SK-N-SH (cell line): ENCODE results near the gene HIGD1B.

Source experiments
- CTCF ChIP-seq: fragments of 200-600 bp; sonication (generic); IDR thresholded peaks from 2 replicates; pipeline ENCODE4 v1.6.1; 2017; ENCODE audit warnings: antibody characterized with exemption, mild to moderate bottlenecking, moderate library complexity
- REST ChIP-seq: IDR thresholded peaks from 2 replicates; pipeline ENCODE4 v1.6.1; 2012; ENCODE audit warnings: mild to moderate bottlenecking, low read depth, low read length, moderate library complexity
- TF ChIP-seq, protein P1 (sequence below): IDR thresholded peaks from 2 replicates; pipeline ENCODE4 v1.4.0; 2012; ENCODE audit warnings: low read depth

DNA sequence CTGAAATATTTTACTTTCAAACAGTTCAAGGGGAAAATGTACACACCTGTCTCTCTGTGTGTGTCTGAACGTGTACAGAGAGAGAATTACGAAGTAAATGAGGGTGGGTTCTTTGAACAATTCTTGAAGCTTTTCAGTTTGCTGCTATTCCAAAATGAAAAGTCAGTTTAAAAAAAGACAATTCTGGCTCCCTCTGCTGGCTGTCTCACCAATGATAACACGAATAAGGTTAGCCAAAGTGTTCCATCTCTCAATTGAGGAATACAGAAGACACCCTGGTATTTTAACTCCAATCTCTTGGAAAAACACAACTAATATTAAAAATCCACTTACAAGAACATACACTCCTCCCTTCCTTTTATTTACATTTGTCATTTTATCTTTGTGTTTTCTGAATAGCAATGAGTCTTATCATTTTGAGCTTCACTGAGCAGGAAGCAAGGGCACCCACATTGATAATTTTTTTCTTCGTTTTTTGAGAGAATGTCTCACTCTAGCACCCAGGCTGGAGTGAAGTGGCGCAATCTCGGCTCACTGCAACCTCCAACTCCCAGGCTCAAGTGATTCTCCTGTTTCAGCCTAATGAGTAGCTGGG, 31.0 kb downstream of the HIGD1B start:
- TF ChIP-seq CTCF (peak; percentile 80), REST (no peak)
- TF ChIP-seq, protein P1, sequence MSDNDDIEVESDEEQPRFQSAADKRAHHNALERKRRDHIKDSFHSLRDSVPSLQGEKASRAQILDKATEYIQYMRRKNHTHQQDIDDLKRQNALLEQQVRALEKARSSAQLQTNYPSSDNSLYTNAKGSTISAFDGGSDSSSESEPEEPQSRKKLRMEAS: no peak
